NB4 (cell line): ENCODE measurements around the gene PEAK1.

Experiments used
- CTCF ChIP-seq: IDR thresholded peaks from one replicate; pipeline ENCODE4 v1.5.1; 2012; ENCODE audit warnings: low read depth, low read length
- MAX ChIP-seq: IDR thresholded peaks from 2 replicates; pipeline ENCODE4 v1.6.1; 2011; ENCODE audit warnings: low read depth, low read length
- POLR2A ChIP-seq: IDR thresholded peaks from 2 replicates; pipeline ENCODE4 v1.6.1; 2011; ENCODE audit warnings: mild to moderate bottlenecking; ENCODE audit not compliant: insufficient read length; ENCODE audit errors: extremely low read depth

GRCh38 chr15:77084436-77084835 lies 335.5 kb downstream of the PEAK1 start:
- TF ChIP-seq CTCF (no peak), POLR2A (no peak), MAX (no peak)
